ENCODE results near the gene SV2C. TPM values are rescaled to one million over a fixed set of nuclear protein-coding genes. Genes with fewer than 3 reads are reported as not detected.

Gene SV2C
- total and polyA plus RNA-seq, 4 donors: under 0.01 to 0.04 (median 0.03) TPM; not detected in 1

- H3K36me3 ChIP-seq (ENCODE audit: control insufficient read depth in 4 of 4, insufficient read depth in 3 of 4, low read depth in 1 of 4, low read length in 3 of 4): no peaks in the 10 kb centered on the region
- no peaks in the 10 kb centered on the region for H3K9me3 ChIP-seq (ENCODE audit: control insufficient read depth in 4 of 4, low read length in 3 of 4)
- peaks cover 2 to 8% (median 6%) of the 10 kb centered on the region in 4 donors for H3K4me1 ChIP-seq (ENCODE audit: control insufficient read depth in 4 of 4, insufficient read depth in 4 of 4, low read length in 3 of 4)
- DNase-seq (ENCODE audit: low spot score): no peak
- H3K9ac ChIP-seq (ENCODE audit: low read depth in 1 of 2, low read length in 2 of 2): no peak overlapping the region
- no peaks in the 10 kb centered on the region for H3K27me3 ChIP-seq (ENCODE audit: control insufficient read depth in 4 of 4, insufficient read depth in 4 of 4, low read length in 3 of 4)
- H3K27ac ChIP-seq (ENCODE audit: low read depth in 1 of 2, low read length in 2 of 2): no peak overlapping the region
- H3K4me3 ChIP-seq (ENCODE audit: low read depth in 1 of 3, low read length in 3 of 3): no peak overlapping the region
- no peak for TF ChIP-seq ZBTB33 (IDR thresholded peaks at IDR 0.05)
- TF ChIP-seq HNF4G (IDR thresholded peaks at IDR 0.05): no peak
- TF ChIP-seq EGR1 (IDR thresholded peaks at IDR 0.05; ENCODE audit: low read depth in 2 of 2): no peak
- no peak for TF ChIP-seq JUND (IDR thresholded peaks at IDR 0.05)
- no peak for TF ChIP-seq RAD21 (IDR thresholded peaks at IDR 0.05)
- no peak for TF ChIP-seq REST (IDR thresholded peaks at IDR 0.05)
- no peak for TF ChIP-seq ATF3 (IDR thresholded peaks at IDR 0.05)
- TF ChIP-seq TAF1 (conservative IDR thresholded peaks at IDR 0.05): no peak
- TF ChIP-seq YY1 (IDR thresholded peaks at IDR 0.05): no peak
- TF ChIP-seq FOXA1 (IDR thresholded peaks at IDR 0.05): no peak
- no peak for TF ChIP-seq FOXA2 (IDR thresholded peaks at IDR 0.05)
- 89% methylated on average over 3 of the region's 3 CpGs for WGBS
Observed at GRCh38 chr5:76376866-76377230, 293.7 kb downstream of the SV2C start.

- TF ChIP-seq FOXA1 (IDR thresholded peaks at IDR 0.05) (no peak), CTCF (IDR thresholded peaks at IDR 0.05; ENCODE audit: low read depth, low read length, missing input control) (no peak), ATF3 (IDR thresholded peaks at IDR 0.05) (no peak), MAX (IDR thresholded peaks at IDR 0.05) (no peak), SP1 (IDR thresholded peaks at IDR 0.05) (no peak), TAF1 (conservative IDR thresholded peaks at IDR 0.05) (no peak), REST (IDR thresholded peaks at IDR 0.05) (no peak), HNF4G (IDR thresholded peaks at IDR 0.05) (no peak), ZBTB33 (IDR thresholded peaks at IDR 0.05) (no peak), FOXA2 (IDR thresholded peaks at IDR 0.05) (no peak), GABPA (IDR thresholded peaks at IDR 0.05 in 1 of 2, conservative IDR thresholded peaks at IDR 0.05 in 1 of 2) (no peak), EGR1 (IDR thresholded peaks at IDR 0.05; ENCODE audit: low read depth in 2 of 2) (no peak), RAD21 (IDR thresholded peaks at IDR 0.05) (no peak), RXRA (IDR thresholded peaks at IDR 0.05) (no peak), YY1 (IDR thresholded peaks at IDR 0.05) (no peak), HNF4A (conservative IDR thresholded peaks at IDR 0.05) (no peak)
- H3K27me3 ChIP-seq (ENCODE audit: control insufficient read depth in 4 of 4, insufficient read depth in 4 of 4, low read length in 3 of 4): no peaks in the 10 kb centered on the region
- DNase-seq (ENCODE audit: low spot score): no peak
- H3K4me3 ChIP-seq (ENCODE audit: low read depth in 1 of 3, low read length in 3 of 3): no peak overlapping the region
- WGBS: 95% methylated on average over 6 of the region's 6 CpGs
- no peak overlapping the region for H3K27ac ChIP-seq (ENCODE audit: low read depth in 1 of 2, low read length in 2 of 2)
- H3K4me1 ChIP-seq (ENCODE audit: control insufficient read depth in 4 of 4, insufficient read depth in 4 of 4, low read length in 3 of 4): no peaks in the 10 kb centered on the region
- H3K36me3 ChIP-seq (ENCODE audit: control insufficient read depth in 4 of 4, insufficient read depth in 3 of 4, low read depth in 1 of 4, low read length in 3 of 4): no peaks in the 10 kb centered on the region
- H3K9me3 ChIP-seq (ENCODE audit: control insufficient read depth in 4 of 4, low read length in 3 of 4): no peaks in the 10 kb centered on the region
- H3K9ac ChIP-seq (ENCODE audit: low read depth in 1 of 2, low read length in 2 of 2): no peak overlapping the region
Observed at GRCh38 chr5:76378355-76378754, 295.2 kb downstream of the SV2C start.

Data from liver (tissue), 9 donors.